ENCODE data around the gene ARSI.

GRCh38 chr5:150343994-150344631 is 41.4 kb upstream of the ARSI start:
- TF ChIP-seq POLR2A (IDR thresholded peaks at IDR 0.05; ENCODE audit: low read depth, low read length), result no peak
- no peak for TF ChIP-seq SPI1 (IDR thresholded peaks at IDR 0.05; ENCODE audit: low read depth, low read length)

All from GM12891 (cell line).